NAMALWA (cell line): ENCODE data around the gene FSTL4.

Source experiments
- DNase-seq: peaks from one replicate; pipeline ENCODE4 v3.0.0-alpha.2; 2015; ENCODE audit warnings: low spot score

Gene FSTL4

GRCh38 chr5:133338504-133339355, 273.6 kb downstream of the FSTL4 start:
- no peak for DNase-seq

GRCh38 chr5:133337795-133338445, 274.4 kb downstream of the FSTL4 start:
- DNase-seq = no peak

- no peak for DNase-seq
These were observed 275.4 kb downstream of the FSTL4 start for GRCh38 chr5:133336969-133337410.

- DNase-seq = no peak
These were observed 276.0 kb downstream of the FSTL4 start for GRCh38 chr5:133336121-133336968.

- no peak for DNase-seq
These were observed 277.3 kb downstream of the FSTL4 start for GRCh38 chr5:133334796-133335639.

GRCh38 chr5:133333326-133334150, 278.8 kb downstream of the FSTL4 start:
- DNase-seq = no peak

- no peak for DNase-seq
These were observed 279.8 kb downstream of the FSTL4 start for GRCh38 chr5:133332439-133333024.

- no peak for DNase-seq
These were observed 280.4 kb downstream of the FSTL4 start for GRCh38 chr5:133331941-133332340.

GRCh38 chr5:133330956-133331355, 281.4 kb downstream of the FSTL4 start:
- DNase-seq = no peak

- DNase-seq = no peak
These were observed 283.5 kb downstream of the FSTL4 start for GRCh38 chr5:133328800-133329199.

GRCh38 chr5:133327946-133328401, 284.4 kb downstream of the FSTL4 start:
- DNase-seq = no peak

GRCh38 chr5:133326361-133326760, 286.0 kb downstream of the FSTL4 start:
- DNase-seq = no peak

GRCh38 chr5:133325864-133326263, 286.5 kb downstream of the FSTL4 start:
- no peak for DNase-seq

- no peak for DNase-seq
These were observed 287.4 kb downstream of the FSTL4 start for GRCh38 chr5:133324926-133325325.

GRCh38 chr5:133323494-133324457, 288.6 kb downstream of the FSTL4 start:
- DNase-seq = no peak

GRCh38 chr5:133322743-133323142, 289.6 kb downstream of the FSTL4 start:
- no peak for DNase-seq

- DNase-seq = no peak
These were observed 290.4 kb downstream of the FSTL4 start for GRCh38 chr5:133321833-133322420.

- no peak for DNase-seq
These were observed 291.0 kb downstream of the FSTL4 start for GRCh38 chr5:133321286-133321832.
